Breast epithelium (tissue), 4 donors: Measurements from ENCODE around the gene CENPK. TPM values are rescaled to one million over a fixed set of nuclear protein-coding genes. Genes with fewer than 3 reads are reported as not detected.
"Not testable (repeated sequence)": the region's sequence is repeated elsewhere in the genome, so short reads cannot be mapped to it uniquely, and the experiment has no call there.

Source experiments
- DNase-seq, 2 donors: peaks; one replicate each; pipeline ENCODE4 v3.0.0-alpha.2; 2019; ENCODE audit warnings: low spot score in 2 of 2
- H3K27ac ChIP-seq, 2 donors: fragments of 200-600 bp; sonication (generic) in 1 of 2; one replicate each; pipeline ENCODE4 v1.5.1; 2016 to 2019; ENCODE audit warnings: mild to moderate bottlenecking in 1 of 2
- H3K27me3 ChIP-seq, 2 donors: fragments of 200-600 bp; sonication (generic) in 1 of 2; one replicate each; pipeline versions ENCODE4 v1.5.1 to v1.6.0; 2017 to 2019; ENCODE audit warnings: control low read depth in 1 of 2, mild to moderate bottlenecking in 1 of 2
- H3K36me3 ChIP-seq: fragments of 200-600 bp; one replicate; pipeline ENCODE4 v1.5.1; 2019
- H3K4me1 ChIP-seq, 2 donors: fragments of 200-600 bp; sonication (generic); one replicate each; pipeline ENCODE4 v1.5.1; 2016 to 2019; ENCODE audit warnings: control low read depth in 1 of 2
- H3K4me3 ChIP-seq, 3 donors: fragments of 200-600 bp; sonication (generic); 1 replicate in 2 of 3; 2 replicates in 1 of 3; pipeline ENCODE4 v1.5.1; 2016 to 2019; ENCODE audit warnings: mild to moderate bottlenecking in 3 of 3, moderate library complexity in 2 of 3
- H3K9me3 ChIP-seq, 2 donors: fragments of 200-600 bp; sonication (generic) in 1 of 2; one replicate each; pipeline ENCODE4 v1.5.1; 2016 to 2019; ENCODE audit warnings: control low read depth in 1 of 2
- POLR2A ChIP-seq: fragments of 450-650 bp; IDR thresholded peaks from one replicate; pipeline ENCODE4 v1.6.1; 2016; ENCODE audit warnings: antibody characterized with exemption, mild to moderate bottlenecking, moderate library complexity
- POLR2AphosphoS5 ChIP-seq, 3 donors: sonication (generic); formaldehyde crosslinking; IDR thresholded peaks; one replicate each; pipeline ENCODE4 v1.6.1; 2017; ENCODE audit warnings: antibody characterized with exemption in 3 of 3
- intact Hi-C: fragments of 100-400 bp; cut with DNase I; formaldehyde crosslinking; loops from one replicate; pipeline ENCODE4 v1.15.1; 2023; ENCODE audit warnings: low total_unique reads
- total RNA-seq, 3 donors: library from RNA; depleted of rRNA; stranded (reverse); fragments of >200 nt; gene quantifications; one replicate each; pipeline ENCODE4 v1.1.0, GENCODE V29; 2016
- TF ChIP-seq, protein P1 (sequence below), 3 donors: fragments of 450-650 bp; IDR thresholded peaks; one replicate each; pipeline ENCODE4 v1.5.1; 2016 to 2017; ENCODE audit warnings: antibody characterized with exemption in 3 of 3, mild to moderate bottlenecking in 3 of 3, moderate library complexity in 3 of 3

The CENPK gene, protein sequence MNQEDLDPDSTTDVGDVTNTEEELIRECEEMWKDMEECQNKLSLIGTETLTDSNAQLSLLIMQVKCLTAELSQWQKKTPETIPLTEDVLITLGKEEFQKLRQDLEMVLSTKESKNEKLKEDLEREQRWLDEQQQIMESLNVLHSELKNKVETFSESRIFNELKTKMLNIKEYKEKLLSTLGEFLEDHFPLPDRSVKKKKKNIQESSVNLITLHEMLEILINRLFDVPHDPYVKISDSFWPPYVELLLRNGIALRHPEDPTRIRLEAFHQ
- 1 to 10 TPM in 2 of 3 donors, under 1 TPM in 1; 0.98 to 2.5 (median 1.4) TPM for total RNA-seq

DNA sequence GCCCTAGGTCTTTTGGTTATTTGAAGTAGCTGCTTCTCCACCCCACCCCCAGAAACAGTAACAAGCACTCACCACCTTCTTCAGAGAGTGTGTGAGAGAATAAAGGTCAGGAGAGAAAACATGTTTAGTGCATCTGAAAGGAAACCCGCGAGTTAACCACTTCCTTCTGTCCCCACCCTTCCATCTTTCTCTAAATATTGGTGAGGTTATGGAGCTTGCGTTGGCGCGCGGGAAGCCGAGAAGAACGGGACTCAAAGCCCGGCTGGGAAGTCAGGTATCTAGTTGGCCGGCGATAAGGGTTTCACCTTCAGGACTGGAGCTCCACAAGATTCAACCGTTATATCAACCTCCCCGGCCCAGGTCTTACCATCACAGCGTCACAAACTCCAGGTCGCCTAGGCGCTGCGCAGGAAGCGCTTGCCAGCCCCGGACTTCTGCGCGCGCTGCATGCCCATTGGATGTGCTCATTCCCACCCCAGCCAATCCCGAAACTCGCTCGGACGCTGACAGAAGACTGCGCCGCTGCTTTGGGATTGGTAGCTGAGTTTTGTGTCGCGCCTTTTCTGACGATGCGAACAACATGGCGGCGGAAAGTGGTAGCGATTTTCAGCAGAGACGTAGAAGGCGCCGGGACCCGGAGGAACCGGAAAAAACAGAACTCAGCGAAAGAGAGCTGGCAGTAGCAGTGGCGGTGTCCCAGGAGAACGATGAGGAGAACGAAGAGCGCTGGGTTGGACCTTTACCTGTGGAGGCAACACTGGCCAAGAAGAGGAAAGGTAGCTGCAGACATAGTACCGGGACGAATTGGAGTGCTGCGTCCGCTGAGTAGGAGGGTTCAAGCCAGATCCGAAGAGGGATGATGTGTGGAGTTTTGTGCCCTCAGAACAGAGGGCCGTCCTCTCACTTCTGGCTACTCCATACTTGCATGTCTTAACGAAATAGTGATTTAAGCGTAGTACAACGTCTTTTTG is at the start of gene CENPK, which contains the start of gene PPWD1:
TSS of gene CENPK (minus strand) at position 438 of the 971 bp plus-strand sequence. CDS start 8,261 bp downstream, outside the sequence.
TSS of gene PPWD1 (plus strand) at position 566 of the 971 bp plus-strand sequence. CDS start at position 581, 15 bp downstream.
- H3K4me1 ChIP-seq: peaks cover 0 to 3% of the 10 kb centered on the region in 2 donors
- intact Hi-C loops: no loop called here
- peak; percentile 93 for DNase-seq
- H3K36me3 ChIP-seq: no peaks in the 10 kb centered on the region
- no peaks in the 10 kb centered on the region for H3K9me3 ChIP-seq
- H3K4me3 ChIP-seq: peak within 1 kb of the TSS; percentile 76 to 89 (median 84)
- H3K27me3 ChIP-seq: no peaks in the 10 kb centered on the region
- TF ChIP-seq, protein P1, sequence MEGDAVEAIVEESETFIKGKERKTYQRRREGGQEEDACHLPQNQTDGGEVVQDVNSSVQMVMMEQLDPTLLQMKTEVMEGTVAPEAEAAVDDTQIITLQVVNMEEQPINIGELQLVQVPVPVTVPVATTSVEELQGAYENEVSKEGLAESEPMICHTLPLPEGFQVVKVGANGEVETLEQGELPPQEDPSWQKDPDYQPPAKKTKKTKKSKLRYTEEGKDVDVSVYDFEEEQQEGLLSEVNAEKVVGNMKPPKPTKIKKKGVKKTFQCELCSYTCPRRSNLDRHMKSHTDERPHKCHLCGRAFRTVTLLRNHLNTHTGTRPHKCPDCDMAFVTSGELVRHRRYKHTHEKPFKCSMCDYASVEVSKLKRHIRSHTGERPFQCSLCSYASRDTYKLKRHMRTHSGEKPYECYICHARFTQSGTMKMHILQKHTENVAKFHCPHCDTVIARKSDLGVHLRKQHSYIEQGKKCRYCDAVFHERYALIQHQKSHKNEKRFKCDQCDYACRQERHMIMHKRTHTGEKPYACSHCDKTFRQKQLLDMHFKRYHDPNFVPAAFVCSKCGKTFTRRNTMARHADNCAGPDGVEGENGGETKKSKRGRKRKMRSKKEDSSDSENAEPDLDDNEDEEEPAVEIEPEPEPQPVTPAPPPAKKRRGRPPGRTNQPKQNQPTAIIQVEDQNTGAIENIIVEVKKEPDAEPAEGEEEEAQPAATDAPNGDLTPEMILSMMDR (IDR thresholded peaks at IDR 0.05): no peak
- TF ChIP-seq POLR2AphosphoS5 (IDR thresholded peaks at IDR 0.05) (peak; percentile 75 to 95 (median 89)), POLR2A (no peak)
- peak within 1 kb of the TSS; percentile 90 to 92 for H3K27ac ChIP-seq

DNA sequence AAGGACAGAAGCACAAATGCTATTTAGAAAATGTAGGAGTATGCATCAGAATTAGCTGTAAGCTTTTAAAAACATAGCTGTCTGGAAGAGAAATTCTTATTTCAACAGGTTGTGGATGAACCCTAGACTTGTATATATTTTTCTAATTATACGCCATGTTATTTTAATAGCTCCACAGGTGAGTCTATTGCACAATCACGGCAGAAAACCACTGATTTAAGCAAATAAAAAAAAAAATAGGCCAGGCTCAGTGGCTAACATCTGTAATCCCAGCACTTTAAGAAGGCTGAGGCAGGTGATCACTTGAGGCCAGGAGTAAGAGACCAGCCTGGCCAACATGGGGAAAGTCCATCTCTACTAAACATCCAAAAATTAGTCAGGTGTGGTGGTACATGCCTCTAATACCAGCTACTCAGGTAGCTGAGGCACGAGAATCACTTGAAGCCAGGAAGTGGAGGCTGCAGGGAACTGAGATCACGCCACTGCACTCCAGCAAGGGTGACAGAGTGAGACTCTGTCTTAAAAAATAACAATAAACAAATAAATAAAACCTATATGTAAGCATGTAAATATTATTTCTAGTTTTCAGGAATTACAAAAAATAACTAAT is 49.4 kb upstream of the CENPK start:
- Histone ChIP-seq H3K4me3 (no peak overlapping the region), H3K9me3 (no peaks in the 10 kb centered on the region), H3K36me3 (peaks cover 15% of the 10 kb centered on the region), H3K27ac (no peak overlapping the region), H3K27me3 (no peaks in the 10 kb centered on the region), H3K4me1 (no peaks in the 10 kb centered on the region)
- intact Hi-C loops: no loop called here
- no peak for TF ChIP-seq POLR2A
- TF ChIP-seq, protein P1 (IDR thresholded peaks at IDR 0.05): no peak
- TF ChIP-seq POLR2AphosphoS5 (IDR thresholded peaks at IDR 0.05): no peak
- no peak for DNase-seq

DNA sequence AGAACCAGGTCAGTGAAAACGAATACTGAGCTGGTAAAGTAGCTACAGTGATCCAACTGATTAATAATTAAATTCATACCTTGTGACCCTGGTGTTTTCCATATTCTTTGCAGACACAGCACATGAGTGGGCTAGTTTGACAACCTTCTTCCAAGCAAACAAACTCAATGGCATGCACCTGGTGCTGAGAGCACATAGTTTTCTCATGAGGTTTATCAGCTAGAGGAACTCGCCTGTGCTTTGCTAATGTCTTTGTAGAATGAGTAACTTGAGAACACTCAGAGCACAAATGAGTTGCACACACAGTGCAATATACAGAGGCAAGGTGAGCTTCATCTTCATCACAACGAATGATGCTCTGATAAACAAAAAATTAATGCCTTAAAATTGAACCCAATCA is 48.6 kb upstream of the CENPK start:
- H3K27me3 ChIP-seq: no peaks in the 10 kb centered on the region
- intact Hi-C loops: no loop called here
- DNase-seq: no peak
- H3K36me3 ChIP-seq: peaks cover 17% of the 10 kb centered on the region
- H3K9me3 ChIP-seq: no peaks in the 10 kb centered on the region
- no peaks in the 10 kb centered on the region for H3K4me1 ChIP-seq
- H3K4me3 ChIP-seq: no peak overlapping the region
- TF ChIP-seq POLR2AphosphoS5 (IDR thresholded peaks at IDR 0.05) (no peak), POLR2A (no peak)
- TF ChIP-seq, protein P1 (IDR thresholded peaks at IDR 0.05): no peak
- no peak overlapping the region for H3K27ac ChIP-seq

DNA sequence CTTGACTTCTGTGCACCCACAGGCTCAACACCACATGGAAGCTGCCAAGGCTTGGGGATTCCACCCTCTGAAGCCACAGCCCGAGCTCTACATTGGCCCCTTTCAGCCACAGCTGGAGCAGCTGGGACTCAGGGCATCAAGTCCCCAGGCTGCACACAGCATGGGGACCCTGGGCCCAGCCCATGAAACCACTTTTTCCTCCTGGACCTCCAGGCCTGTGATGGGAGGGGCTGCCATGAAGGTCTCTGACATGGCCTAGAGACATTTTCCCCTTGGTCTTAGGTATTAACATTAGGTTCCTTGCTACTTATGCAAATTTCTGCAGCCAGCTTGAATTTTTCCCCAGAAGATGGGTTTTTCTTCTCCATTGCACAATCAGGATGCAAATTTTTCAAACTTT is 38.8 kb upstream of the CENPK start:
- H3K36me3 ChIP-seq, H3K27me3 ChIP-seq, H3K9me3 ChIP-seq, H3K4me1 ChIP-seq, DNase-seq, H3K4me3 ChIP-seq, intact Hi-C loops, H3K27ac ChIP-seq: not testable (repeated sequence)

DNA sequence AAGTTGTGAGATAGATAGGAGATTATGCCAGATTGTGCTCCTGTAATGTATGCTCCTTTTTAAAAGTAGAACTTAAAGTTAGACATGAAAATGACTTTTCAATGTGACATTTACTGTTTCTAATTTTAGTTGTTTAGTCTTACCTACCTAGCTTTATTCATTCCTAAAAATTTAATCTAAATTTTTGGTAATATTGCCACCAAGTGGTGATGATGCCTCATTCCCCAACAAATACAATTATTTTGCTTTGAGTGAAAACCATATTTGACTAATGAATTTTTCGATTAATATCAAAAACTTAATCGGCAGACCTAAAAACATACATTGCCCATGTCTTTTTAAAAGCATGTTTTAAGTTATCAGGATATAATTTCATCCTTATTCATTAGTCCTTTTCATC is 25.7 kb upstream of the CENPK start:
- H3K4me1 ChIP-seq: no peaks in the 10 kb centered on the region
- no peak for DNase-seq
- no peaks in the 10 kb centered on the region for H3K9me3 ChIP-seq
- H3K27me3 ChIP-seq: no peaks in the 10 kb centered on the region
- H3K27ac ChIP-seq: no peak overlapping the region
- no peak overlapping the region for H3K4me3 ChIP-seq
- intact Hi-C loops: no loop called here
- TF ChIP-seq POLR2A (no peak), POLR2AphosphoS5 (IDR thresholded peaks at IDR 0.05) (no peak)
- TF ChIP-seq, protein P1 (IDR thresholded peaks at IDR 0.05): no peak
- H3K36me3 ChIP-seq: peaks cover 6% of the 10 kb centered on the region
